ENCODE data around the gene CARD11.

CARD11 gene

GRCh38 chr7:3020416-3020815, 23.3 kb downstream of the CARD11 start:
- H3K27me3 Mint-ChIP-seq = no peaks in the 10 kb centered on the region
- H3K27ac Mint-ChIP-seq = peak overlapping the region; percentile 64
- H3K9me3 Mint-ChIP-seq (ENCODE audit: low read depth) = peaks cover 11% of the 10 kb centered on the region
- H3K4me1 Mint-ChIP-seq (ENCODE audit: low read depth) = peaks cover 29% of the 10 kb centered on the region
- H3K36me3 Mint-ChIP-seq = peaks cover 38% of the 10 kb centered on the region
- H3K4me3 Mint-ChIP-seq = peak overlapping the region; percentile 19

- H3K4me3 Mint-ChIP-seq = no peak overlapping the region
- peaks cover 33% of the 10 kb centered on the region for H3K36me3 Mint-ChIP-seq
- peak overlapping the region; percentile 1 for H3K27ac Mint-ChIP-seq
- peaks cover 24% of the 10 kb centered on the region for H3K4me1 Mint-ChIP-seq (ENCODE audit: low read depth)
- H3K27me3 Mint-ChIP-seq = no peaks in the 10 kb centered on the region
- peaks cover 11% of the 10 kb centered on the region for H3K9me3 Mint-ChIP-seq (ENCODE audit: low read depth)
Observed at GRCh38 chr7:3019801-3020200, 23.9 kb downstream of the CARD11 start.

DNA sequence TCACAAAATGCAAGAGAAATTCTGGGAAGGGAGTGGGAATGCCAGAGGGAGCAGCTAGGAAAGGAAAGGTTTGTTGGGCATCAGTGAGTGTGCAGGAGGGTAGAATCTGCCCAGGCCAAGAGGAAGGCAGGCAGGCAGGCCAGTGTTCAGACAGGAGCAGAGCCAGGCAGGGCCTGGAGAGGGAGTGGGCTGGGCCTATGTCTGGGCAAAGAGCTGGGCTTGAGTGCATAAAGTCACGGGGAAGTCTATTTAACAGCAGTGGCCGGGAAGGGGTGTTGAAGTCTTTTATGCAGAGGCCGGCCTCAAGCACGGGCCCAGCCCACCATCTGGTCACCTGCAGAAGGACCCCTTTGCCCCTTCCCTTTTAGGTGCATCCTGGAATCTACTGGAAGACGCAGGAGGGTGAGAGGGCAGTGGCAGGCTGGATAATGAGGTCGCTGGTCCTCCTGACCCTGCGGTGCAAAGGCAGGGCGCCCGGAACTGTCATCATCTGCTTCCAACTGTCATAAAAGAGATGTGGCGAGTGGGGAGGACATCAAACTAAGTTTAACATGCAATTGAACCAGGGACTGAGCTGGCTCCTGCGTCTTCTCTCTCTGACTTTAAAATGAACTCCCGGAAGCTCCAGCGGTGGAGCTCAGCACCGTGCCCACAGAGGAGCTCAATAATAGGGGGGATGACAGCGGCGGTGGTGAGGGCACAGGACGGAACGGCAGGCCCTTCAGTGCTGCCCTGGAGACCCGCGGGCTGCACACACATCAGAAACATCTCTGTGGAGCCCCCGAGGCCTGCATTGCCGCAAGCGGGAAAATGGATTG, 29.5 kb downstream of the CARD11 start:
- H3K27ac Mint-ChIP-seq = peak overlapping the region; percentile 16
- H3K36me3 Mint-ChIP-seq = peaks cover 12% of the 10 kb centered on the region
- H3K4me3 Mint-ChIP-seq = no peak overlapping the region
- H3K4me1 Mint-ChIP-seq (ENCODE audit: low read depth) = peaks cover 36% of the 10 kb centered on the region
- H3K9me3 Mint-ChIP-seq (ENCODE audit: low read depth) = no peaks in the 10 kb centered on the region
- H3K27me3 Mint-ChIP-seq = no peaks in the 10 kb centered on the region

DNA sequence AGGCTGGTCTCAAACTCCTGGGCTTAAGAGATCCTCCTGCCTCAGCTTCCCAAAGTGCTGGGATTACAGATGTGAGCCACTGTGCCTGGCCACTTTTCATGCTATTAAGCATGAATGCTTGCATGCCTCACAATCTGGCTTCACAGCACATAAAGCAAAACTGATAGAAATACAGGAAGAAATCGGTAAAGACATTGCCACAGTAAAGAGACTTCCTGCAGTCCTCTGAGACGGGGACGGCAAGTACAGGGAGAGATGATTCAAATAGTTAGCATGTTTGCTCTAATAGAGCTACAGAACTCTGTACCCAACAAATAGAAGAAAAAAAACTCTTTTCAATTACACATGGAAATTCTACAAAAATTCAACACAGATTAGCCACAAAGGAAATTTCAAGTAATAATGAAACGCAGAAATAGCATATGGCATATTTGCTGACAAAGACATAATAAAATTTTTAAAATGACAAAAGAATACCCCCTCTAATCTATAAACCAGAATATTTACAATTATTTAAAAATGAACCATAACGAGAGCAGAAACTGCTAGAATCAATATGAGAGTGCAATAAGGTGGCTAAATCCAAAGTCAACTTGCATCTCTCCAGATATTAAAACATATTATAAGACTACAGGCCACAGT, 32.3 kb downstream of the CARD11 start:
- H3K36me3 Mint-ChIP-seq = peaks cover 16% of the 10 kb centered on the region
- peak overlapping the region; percentile 6 for H3K4me3 Mint-ChIP-seq
- peaks cover 58% of the 10 kb centered on the region for H3K4me1 Mint-ChIP-seq (ENCODE audit: low read depth)
- no peaks in the 10 kb centered on the region for H3K9me3 Mint-ChIP-seq (ENCODE audit: low read depth)
- peak overlapping the region; percentile 36 for H3K27ac Mint-ChIP-seq
- no peaks in the 10 kb centered on the region for H3K27me3 Mint-ChIP-seq

DNA sequence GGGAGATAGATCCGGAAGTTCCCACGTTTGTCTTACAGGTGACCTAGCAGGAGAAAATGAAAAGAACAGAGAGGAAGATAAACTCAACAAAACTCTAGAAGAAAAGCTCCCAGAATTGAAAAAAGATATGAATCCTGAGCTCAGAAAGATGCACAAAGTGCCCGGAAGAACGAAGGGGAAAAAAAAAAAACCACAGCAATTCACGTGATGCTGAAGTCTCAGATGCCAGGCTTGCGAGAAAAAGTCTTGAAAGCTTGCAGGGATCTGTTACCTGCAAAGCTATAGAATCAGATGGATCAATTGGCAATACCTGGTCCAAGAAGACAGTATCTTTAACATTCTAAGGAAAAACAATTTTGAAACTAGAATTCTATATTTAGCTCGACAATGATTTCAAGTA, 33.5 kb downstream of the CARD11 start:
- Mint-ChIP-seq H3K4me1 (ENCODE audit: low read depth) (peaks cover 65% of the 10 kb centered on the region), H3K9me3 (ENCODE audit: low read depth) (no peaks in the 10 kb centered on the region), H3K27ac (peak overlapping the region; percentile 43), H3K27me3 (no peaks in the 10 kb centered on the region), H3K36me3 (peaks cover 13% of the 10 kb centered on the region), H3K4me3 (peak overlapping the region; percentile 33)

DNA sequence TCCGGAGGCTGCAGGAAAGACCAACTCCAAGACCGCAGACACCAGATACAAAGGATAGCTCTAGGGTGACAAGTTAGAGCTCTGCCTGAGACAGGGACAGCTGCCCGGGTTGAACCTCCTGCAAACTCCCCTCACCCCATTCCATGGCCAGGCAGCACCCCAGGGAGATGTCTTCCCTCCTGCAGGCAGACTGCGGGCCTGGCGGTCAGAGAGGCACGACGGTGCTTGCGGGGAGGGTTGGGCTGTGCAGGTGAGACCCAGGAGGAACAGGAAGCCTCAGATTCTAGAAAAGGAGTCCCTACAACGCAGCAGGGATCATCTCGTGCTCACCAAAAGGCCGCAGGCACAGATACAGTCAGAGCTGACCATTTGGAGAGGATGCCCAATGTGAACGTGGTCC, 34.6 kb downstream of the CARD11 start:
- Mint-ChIP-seq H3K27ac (no peak overlapping the region), H3K4me3 (no peak overlapping the region), H3K36me3 (peaks cover 13% of the 10 kb centered on the region), H3K9me3 (ENCODE audit: low read depth) (no peaks in the 10 kb centered on the region), H3K27me3 (no peaks in the 10 kb centered on the region), H3K4me1 (ENCODE audit: low read depth) (peaks cover 65% of the 10 kb centered on the region)

DNA sequence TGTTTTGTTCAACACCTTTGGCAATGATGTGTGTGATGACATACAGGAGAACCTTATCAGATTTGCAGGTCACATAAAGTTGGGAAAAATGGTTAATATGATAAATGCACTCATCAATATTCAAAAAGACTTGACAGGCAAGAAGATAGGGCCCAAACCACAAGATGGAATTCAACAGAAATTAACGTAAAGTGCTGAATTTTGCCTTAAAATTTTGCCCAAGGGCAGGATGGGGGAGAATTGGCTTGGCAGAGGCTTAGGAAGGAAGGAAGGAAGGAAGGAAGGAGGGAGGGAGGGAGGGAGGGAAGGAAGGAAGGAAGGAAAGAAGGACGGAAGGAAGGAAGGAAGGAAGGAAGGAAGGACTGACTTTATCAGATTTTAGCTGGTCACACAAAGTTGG, 35.3 kb downstream of the CARD11 start:
- Mint-ChIP-seq H3K4me1 (ENCODE audit: low read depth) (peaks cover 72% of the 10 kb centered on the region), H3K4me3 (no peak overlapping the region)

DNA sequence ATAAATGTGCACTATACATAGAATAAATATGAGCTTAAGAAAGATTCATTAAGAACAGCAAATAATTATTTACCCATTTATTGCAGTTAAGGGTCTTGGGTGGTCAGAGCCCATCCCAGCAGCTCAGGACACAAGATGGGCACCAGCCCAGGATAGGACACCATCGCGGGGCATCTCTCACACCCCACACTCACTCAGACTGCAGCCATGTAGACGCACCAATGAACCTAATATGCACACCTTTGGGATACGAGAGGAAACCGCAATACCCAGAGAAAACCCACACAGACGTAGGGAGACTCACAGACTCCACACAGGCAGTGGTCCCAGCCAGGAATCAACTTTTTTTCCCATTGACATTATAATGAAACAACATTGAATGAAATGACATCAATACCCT, 36.0 kb downstream of the CARD11 start:
- Mint-ChIP-seq H3K9me3 (ENCODE audit: low read depth) (no peaks in the 10 kb centered on the region), H3K36me3 (peaks cover 8% of the 10 kb centered on the region), H3K27ac (peak overlapping the region; percentile 78), H3K4me3 (no peak overlapping the region), H3K4me1 (ENCODE audit: low read depth) (peaks cover 67% of the 10 kb centered on the region), H3K27me3 (no peaks in the 10 kb centered on the region)

More for the DNA sequence above, 35.3 kb downstream of the CARD11 start:
- peak overlapping the region; percentile 41 for H3K27ac Mint-ChIP-seq
- H3K27me3 Mint-ChIP-seq = no peaks in the 10 kb centered on the region
- no peaks in the 10 kb centered on the region for H3K9me3 Mint-ChIP-seq (ENCODE audit: low read depth)
- peaks cover 12% of the 10 kb centered on the region for H3K36me3 Mint-ChIP-seq

GRCh38 chr7:3005257-3005656, 38.4 kb downstream of the CARD11 start:
- peaks cover 9% of the 10 kb centered on the region for H3K36me3 Mint-ChIP-seq
- H3K27me3 Mint-ChIP-seq = no peaks in the 10 kb centered on the region
- H3K27ac Mint-ChIP-seq = no peak overlapping the region
- H3K9me3 Mint-ChIP-seq (ENCODE audit: low read depth) = no peaks in the 10 kb centered on the region
- H3K4me3 Mint-ChIP-seq = no peak overlapping the region
- peaks cover 52% of the 10 kb centered on the region for H3K4me1 Mint-ChIP-seq (ENCODE audit: low read depth)

DNA sequence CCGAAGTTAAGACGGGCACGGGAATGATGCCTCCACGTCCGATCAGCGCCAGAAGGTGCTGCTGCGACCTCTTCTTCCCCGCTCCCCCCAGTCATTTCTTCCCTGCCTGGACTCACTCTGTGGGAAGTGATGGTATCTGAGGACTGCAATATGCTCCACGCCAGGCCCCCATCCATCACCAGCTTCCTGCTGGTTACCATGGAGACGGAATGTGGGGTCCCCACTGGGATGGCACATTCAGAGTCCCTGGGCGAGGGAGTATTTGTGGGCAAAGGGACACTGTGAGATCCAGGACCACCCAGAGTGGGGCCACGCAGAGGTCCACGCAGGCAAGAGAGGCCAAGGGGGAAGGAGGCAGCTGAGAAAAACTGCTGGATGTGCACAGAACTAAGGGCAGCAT, 39.7 kb downstream of the CARD11 start:
- no peak overlapping the region for H3K4me3 Mint-ChIP-seq
- H3K4me1 Mint-ChIP-seq (ENCODE audit: low read depth) = peaks cover 51% of the 10 kb centered on the region

GRCh38 chr7:3002631-3003030, 41.0 kb downstream of the CARD11 start:
- Mint-ChIP-seq H3K36me3 (peaks cover 12% of the 10 kb centered on the region), H3K9me3 (ENCODE audit: low read depth) (no peaks in the 10 kb centered on the region), H3K27ac (no peak overlapping the region), H3K27me3 (no peaks in the 10 kb centered on the region), H3K4me3 (no peak overlapping the region), H3K4me1 (ENCODE audit: low read depth) (peaks cover 39% of the 10 kb centered on the region)

More for the DNA sequence above, 39.7 kb downstream of the CARD11 start:
- H3K36me3 Mint-ChIP-seq = peaks cover 13% of the 10 kb centered on the region
- peak overlapping the region; percentile 68 for H3K27ac Mint-ChIP-seq
- no peaks in the 10 kb centered on the region for H3K9me3 Mint-ChIP-seq (ENCODE audit: low read depth)
- no peaks in the 10 kb centered on the region for H3K27me3 Mint-ChIP-seq

GRCh38 chr7:3000566-3000965, 43.1 kb downstream of the CARD11 start:
- Mint-ChIP-seq H3K4me1 (ENCODE audit: low read depth) (peaks cover 22% of the 10 kb centered on the region), H3K27ac (peak overlapping the region; percentile 19), H3K4me3 (no peak overlapping the region), H3K27me3 (no peaks in the 10 kb centered on the region), H3K9me3 (ENCODE audit: low read depth) (peaks cover 2% of the 10 kb centered on the region), H3K36me3 (peaks cover 20% of the 10 kb centered on the region)

DNA sequence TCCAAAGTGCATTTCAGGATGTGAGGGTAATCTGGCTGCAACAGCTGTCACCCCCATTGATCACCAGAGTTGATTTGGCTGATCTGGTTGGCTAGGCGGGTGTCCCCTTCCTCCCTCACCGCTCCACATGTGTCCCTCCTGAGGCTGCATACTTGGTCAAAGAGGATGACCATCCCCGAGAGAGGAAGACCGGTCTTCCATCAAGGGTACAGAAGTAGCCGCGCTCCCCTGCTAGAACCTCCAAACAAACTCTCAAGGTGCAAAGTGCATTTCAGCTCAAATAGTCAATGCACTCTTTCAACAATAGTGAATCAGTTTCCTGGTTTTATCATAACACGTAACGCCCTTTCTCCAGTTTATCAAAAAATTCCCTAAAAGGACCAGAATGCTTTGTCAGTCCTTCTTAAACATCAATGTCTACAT, 44.6 kb downstream of the CARD11 start:
- Mint-ChIP-seq H3K27me3 (no peaks in the 10 kb centered on the region), H3K27ac (peak overlapping the region; percentile 58), H3K4me1 (ENCODE audit: low read depth) (peaks cover 24% of the 10 kb centered on the region), H3K36me3 (peaks cover 31% of the 10 kb centered on the region), H3K4me3 (no peak overlapping the region), H3K9me3 (ENCODE audit: low read depth) (peaks cover 8% of the 10 kb centered on the region)

DNA sequence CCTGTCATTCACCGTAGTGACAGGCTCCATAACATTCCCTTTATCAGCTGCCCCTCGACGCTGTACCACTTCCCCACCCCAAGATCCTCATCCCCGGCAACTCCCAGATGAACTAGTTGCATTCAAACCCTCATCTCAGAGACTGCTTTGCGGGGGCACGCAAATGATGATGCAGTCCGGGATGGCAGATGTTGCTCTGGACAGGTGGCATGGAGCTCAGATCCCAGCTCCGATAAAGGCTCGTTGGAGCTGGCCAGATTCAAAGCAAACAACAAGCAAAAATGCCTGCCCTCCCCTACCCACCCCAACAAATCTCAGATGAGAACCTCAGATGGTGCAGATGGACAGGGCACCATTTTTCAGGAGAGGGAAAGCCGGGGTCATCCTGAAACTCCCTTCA, 46.7 kb downstream of the CARD11 start:
- no peak overlapping the region for H3K27ac Mint-ChIP-seq
- no peaks in the 10 kb centered on the region for H3K27me3 Mint-ChIP-seq
- H3K9me3 Mint-ChIP-seq (ENCODE audit: low read depth) = peaks cover 8% of the 10 kb centered on the region
- H3K4me1 Mint-ChIP-seq (ENCODE audit: low read depth) = peaks cover 22% of the 10 kb centered on the region
- H3K36me3 Mint-ChIP-seq = peaks cover 39% of the 10 kb centered on the region
- H3K4me3 Mint-ChIP-seq = no peak overlapping the region

DNA sequence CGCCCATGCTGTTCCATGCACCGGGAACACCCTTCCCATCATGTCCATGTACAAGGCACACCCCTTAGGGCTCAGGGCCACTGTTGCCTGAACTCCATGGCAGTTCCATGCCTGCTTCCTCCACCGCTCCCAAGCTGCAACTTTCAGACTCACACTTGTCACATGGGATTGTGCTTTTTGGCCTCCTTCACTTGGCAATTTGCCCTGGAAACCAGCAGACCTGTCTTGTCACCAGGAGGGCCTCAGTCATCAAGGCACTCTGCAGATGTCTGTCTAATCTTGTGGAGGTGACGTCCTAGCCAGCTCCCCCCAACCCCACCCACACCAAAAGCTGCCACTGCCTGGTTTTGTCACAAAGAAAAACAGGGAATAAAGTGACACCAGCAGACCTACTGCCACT, 47.5 kb downstream of the CARD11 start:
- H3K4me1 Mint-ChIP-seq (ENCODE audit: low read depth) = peaks cover 21% of the 10 kb centered on the region
- H3K27ac Mint-ChIP-seq = no peak overlapping the region
- H3K9me3 Mint-ChIP-seq (ENCODE audit: low read depth) = peaks cover 8% of the 10 kb centered on the region
- no peak overlapping the region for H3K4me3 Mint-ChIP-seq
- H3K27me3 Mint-ChIP-seq = no peaks in the 10 kb centered on the region
- H3K36me3 Mint-ChIP-seq = peaks cover 44% of the 10 kb centered on the region
